Gastroesophageal sphincter (tissue), 3 donors: ENCODE data around the gene CENPA.

Source experiments
- CTCF ChIP-seq, 4 experiments: fragments of 200-600 bp in 2 of 4; fragments of 450-650 bp in 2 of 4; sonication (generic) in 1 of 4; IDR thresholded peaks; one replicate each; pipeline ENCODE4 v1.5.1; 2017 to 2019; ENCODE audit warnings: antibody characterized with exemption in 4 of 4, mild to moderate bottlenecking in 2 of 4, moderate library complexity in 2 of 4
- EP300 ChIP-seq: sonication (generic); formaldehyde crosslinking; IDR thresholded peaks from one replicate; pipeline ENCODE4 v1.6.1; 2017; ENCODE audit warnings: antibody characterized with exemption, mild to moderate bottlenecking
- POLR2A ChIP-seq, 2 donors: fragments of 450-650 bp; IDR thresholded peaks; one replicate each; pipeline ENCODE4 v1.6.1; 2017; ENCODE audit warnings: antibody characterized with exemption in 2 of 2, mild to moderate bottlenecking in 2 of 2, moderate library complexity in 1 of 2
- POLR2AphosphoS5 ChIP-seq: sonication (generic); formaldehyde crosslinking; IDR thresholded peaks from one replicate; pipeline ENCODE4 v1.6.1; 2017; ENCODE audit warnings: antibody characterized with exemption

GRCh38 chr2:26784570-26785234, 1.2 kb upstream of the CENPA start:
- TF ChIP-seq EP300 (no peak), CTCF (IDR thresholded peaks at IDR 0.05) (no peak), POLR2A (IDR thresholded peaks at IDR 0.05) (no peak), POLR2AphosphoS5 (no peak)
